GM10847 (cell line): ENCODE results near the gene IL1RAP.

Experiments used
- POLR2A ChIP-seq: IDR thresholded peaks from 2 replicates; pipeline ENCODE4 v1.6.1; 2011; ENCODE audit not compliant: insufficient read length; ENCODE audit errors: extremely low read depth

Gene IL1RAP

DNA sequence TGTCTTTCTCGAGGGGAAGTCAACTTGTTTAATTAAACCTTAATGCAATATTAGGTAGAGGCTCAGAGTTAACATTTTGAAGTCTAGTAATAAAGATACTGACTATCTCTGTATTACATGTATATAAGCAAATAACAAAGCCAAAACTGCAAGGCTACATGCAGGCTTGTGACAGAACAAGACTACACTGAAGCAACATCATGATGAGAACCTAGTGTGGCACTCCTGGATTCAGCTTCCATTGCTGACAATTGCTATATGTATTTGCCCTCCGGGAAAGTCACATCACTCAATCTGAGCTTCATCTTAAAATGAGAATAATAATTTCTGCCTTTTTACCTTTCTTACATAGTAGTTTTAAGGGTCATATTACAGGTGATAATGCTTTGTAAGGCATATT, 15.6 kb upstream of the IL1RAP start:
- TF ChIP-seq POLR2A: no peak

DNA sequence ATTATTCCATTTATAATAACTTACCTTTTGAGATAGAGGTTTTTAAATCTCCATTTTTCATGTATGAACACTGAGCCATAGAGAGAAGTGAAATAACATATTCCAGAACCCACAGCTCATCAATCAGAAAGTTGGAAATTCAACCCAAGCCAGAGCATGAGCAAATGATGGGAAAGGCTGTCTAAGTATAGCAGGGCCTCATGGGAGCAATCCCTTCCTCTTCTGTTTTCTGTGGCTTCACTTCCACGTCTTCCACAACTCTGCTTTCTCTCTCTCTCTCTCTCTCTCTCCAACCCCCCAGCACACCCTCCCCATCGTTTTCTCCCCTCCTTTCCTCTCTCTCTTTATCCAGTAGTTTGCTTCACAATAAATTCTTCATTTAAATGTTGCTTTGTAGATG, 14.8 kb upstream of the IL1RAP start:
- no peak for TF ChIP-seq POLR2A

- TF ChIP-seq POLR2A: no peak
Measured at GRCh38 chr3:190502946-190503345, 10.9 kb upstream of the IL1RAP start.

DNA sequence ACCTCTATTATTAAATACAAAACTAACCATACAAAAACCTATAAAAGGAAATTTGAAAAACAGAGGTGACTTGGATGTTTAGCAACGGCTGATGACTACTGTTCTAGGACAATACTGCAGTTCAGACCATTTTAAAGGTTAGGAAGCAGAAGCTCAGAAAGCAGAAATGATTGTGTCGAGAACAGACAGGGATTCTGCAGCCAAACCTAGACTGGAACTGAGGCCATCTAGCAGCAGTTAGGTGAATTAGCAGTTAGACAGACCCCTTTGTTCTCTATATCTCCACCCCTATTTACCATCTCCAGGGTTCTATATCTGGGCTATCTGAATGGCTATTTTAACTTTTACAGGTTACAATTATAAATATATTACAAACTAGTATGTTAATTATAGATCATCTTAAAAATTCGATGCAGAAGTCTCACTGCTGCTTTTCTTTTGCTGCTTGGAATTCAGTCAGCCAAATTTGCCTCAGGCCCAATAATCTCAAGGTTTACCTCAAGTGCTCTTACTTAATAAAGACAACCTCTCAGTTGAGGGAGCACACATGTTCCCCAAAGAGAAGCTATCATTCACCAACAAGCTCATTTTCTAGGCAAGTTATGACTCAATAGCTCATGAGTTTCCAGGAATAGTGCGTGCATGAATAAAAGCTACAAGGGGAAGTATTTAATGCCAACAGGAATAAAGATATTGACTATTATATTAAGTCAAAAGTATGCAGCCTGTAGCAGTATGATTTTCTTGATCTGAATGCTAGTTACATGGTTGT, 9.3 kb upstream of the IL1RAP start:
- TF ChIP-seq POLR2A: no peak

DNA sequence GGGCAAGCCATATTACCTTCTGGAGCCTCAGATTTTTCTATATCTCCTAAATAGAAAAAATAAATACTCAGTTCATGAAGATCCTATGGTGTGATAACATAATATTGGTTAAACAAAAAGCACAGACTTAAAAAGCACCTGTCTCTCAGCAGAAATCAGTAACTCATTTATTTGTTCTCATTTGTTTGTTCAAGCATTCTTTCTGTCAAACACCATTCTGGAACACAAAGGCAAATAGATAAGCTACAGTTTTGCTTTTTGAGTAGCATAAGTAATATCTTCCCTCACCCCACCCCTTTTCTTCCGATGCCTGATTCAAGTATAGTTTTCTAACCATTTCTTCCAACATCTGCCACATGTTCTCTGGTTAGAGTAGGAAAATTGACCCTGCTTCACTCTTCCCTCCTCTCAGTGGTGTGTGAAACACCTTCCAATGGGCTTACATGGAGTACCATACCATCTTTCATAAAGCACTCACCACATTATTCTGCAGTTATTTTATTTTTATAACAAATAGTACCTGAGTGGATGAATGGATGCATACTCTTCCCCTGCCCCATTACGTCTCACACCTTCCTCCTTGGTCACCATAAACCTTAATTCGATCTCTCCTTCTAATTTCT, 8.4 kb upstream of the IL1RAP start:
- TF ChIP-seq POLR2A: no peak

- no peak for TF ChIP-seq POLR2A
Measured at GRCh38 chr3:190506271-190506670, 7.6 kb upstream of the IL1RAP start.

GRCh38 chr3:190512666-190513065, 1.2 kb upstream of the IL1RAP start:
- TF ChIP-seq POLR2A: no peak

DNA sequence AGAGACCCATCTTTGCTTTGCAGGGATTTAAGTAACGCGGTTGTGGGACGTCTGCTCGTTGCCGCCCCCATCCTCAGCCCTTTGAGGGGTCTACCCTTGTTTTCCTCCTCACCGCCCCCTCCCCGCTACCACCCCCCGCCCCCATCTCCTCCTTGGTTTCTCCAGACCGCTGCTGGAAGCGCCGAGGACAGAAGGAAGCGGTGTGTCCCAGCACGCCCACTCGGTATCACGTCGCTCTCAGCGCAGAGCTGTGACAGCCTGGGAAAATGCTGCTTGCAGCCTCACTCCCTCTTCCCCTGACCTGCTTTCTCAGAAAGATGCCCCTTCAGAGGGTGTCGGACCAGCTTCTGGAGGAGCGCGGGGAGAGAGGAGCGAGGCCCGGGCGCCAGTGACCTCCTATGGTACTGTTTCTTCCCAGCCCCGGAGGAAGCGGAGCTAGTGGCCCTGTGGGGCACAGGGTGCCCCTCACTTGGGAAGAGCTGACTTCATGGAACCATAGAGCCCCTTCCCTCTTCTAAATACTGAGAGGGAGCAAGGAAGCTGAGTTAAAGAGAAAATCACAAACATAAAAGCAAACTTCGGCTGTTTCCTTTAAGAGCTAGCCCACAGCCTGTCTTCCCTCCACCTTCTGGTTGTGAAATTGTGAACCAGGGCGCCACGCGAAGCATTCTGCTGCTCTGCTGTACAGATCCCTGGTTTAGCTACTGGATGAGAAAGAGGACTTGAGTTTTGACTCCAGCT, 698 bp downstream of the IL1RAP start:
- no peak for TF ChIP-seq POLR2A

GRCh38 chr3:190516416-190516815, 2.5 kb downstream of the IL1RAP start:
- no peak for TF ChIP-seq POLR2A

DNA sequence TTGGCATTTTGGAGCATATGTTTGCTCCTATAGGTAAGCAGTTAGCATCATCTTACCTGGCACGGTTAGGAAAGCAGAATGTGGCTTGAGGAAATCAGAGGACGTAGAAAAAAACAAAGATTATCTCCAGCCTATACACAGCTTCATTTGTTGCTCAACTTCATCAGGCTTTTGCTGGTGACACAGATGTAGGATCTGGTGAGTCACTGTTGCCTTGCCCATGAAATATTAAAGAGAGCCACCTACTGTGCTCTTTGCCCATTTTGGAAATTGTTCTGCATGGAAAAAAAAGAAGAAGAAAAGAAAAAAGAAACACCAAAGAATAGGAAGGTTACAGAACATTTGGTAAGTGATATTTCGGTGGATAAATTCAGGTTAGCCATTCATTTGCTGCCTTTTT, 3.8 kb downstream of the IL1RAP start:
- no peak for TF ChIP-seq POLR2A

- TF ChIP-seq POLR2A: no peak
Measured at GRCh38 chr3:190519886-190520285, 6.0 kb downstream of the IL1RAP start.

GRCh38 chr3:190521998-190522397, 8.1 kb downstream of the IL1RAP start:
- no peak for TF ChIP-seq POLR2A

GRCh38 chr3:190522621-190523222, 8.8 kb downstream of the IL1RAP start:
- TF ChIP-seq POLR2A: no peak

- no peak for TF ChIP-seq POLR2A
Measured at GRCh38 chr3:190524942-190525341, 11.1 kb downstream of the IL1RAP start.

DNA sequence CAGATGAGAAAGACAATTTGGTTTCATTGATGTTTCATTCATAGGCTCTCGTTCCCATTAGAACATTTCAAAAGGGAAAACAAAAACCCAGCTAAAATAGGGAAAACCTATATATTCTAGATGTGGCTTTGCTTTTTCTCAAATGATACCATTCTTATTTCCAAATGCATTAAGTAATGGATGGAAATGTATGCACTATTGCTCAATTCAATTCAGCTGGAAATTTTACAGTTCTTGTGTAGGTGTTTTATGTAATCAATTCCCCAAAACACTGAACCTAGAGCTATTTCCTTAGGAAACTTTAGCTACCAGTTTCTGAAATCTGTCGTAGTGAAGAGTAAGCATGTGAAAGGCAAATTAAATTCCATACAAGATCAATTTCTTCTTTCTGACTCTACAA, 11.7 kb downstream of the IL1RAP start:
- no peak for TF ChIP-seq POLR2A
